ENCODE data around the gene LRBA. TPM values are rescaled to one million over a fixed set of nuclear protein-coding genes. Genes with fewer than 3 reads are reported as not detected.

The LRBA gene
- total RNA-seq, 3 donors from 2014 or later = 52.0 to 68.5 (median 63.6) TPM

DNA sequence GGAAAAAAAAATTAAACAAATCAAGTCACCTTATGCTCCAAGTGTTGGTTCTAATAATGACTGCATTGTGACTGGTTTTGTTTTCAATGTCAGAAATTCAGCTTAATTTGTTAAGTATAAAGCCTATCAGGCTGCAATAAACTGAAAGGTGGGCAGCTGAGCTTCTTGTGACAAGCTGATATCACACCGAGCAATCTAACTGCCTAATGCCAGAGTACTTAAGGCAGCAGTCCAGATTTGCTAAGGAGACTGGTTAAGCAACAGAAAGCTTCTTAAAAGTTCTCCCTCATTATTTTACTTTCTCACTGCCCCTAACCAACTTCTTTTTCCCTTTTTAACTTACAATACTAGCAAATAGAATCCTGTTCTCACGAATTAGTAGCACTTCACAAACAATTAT, 232.2 kb downstream of the LRBA start:
- Mint-ChIP-seq H3K36me3 (ENCODE audit: insufficient read depth) (peaks cover 13% of the 10 kb centered on the region), H3K4me3 (no peak overlapping the region), H3K9me3 (no peaks in the 10 kb centered on the region), H3K27me3 (ENCODE audit: low read depth) (no peaks in the 10 kb centered on the region), H3K4me1 (ENCODE audit: low read depth) (no peaks in the 10 kb centered on the region)
- DNase-seq (no peak), ATAC-seq (no peak)

DNA sequence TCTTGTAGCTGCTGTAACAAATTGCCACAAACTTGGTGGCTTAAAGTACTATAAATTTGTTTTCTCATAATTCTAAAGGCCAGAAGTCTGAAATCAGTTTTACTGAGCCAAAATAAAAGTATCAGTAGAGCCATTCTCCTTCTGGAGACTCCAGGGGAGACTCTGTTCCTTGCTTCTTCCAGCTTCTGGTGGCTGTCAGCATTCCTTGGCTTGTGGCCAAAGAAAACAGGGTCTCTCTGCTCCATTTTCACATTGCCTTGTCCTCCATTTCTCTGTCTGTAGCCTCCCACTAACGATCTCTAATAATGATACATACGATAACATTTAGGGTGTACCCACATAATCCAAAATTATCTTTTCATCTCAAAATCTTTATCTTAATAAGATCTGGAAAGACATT, 232.8 kb downstream of the LRBA start:
- no peak overlapping the region for H3K4me3 Mint-ChIP-seq
- DNase-seq = no peak
- no peaks in the 10 kb centered on the region for H3K4me1 Mint-ChIP-seq (ENCODE audit: low read depth)
- no peaks in the 10 kb centered on the region for H3K9me3 Mint-ChIP-seq
- H3K36me3 Mint-ChIP-seq (ENCODE audit: insufficient read depth) = peaks cover 12% of the 10 kb centered on the region
- no peaks in the 10 kb centered on the region for H3K27me3 Mint-ChIP-seq (ENCODE audit: low read depth)
- ATAC-seq = no peak

DNA sequence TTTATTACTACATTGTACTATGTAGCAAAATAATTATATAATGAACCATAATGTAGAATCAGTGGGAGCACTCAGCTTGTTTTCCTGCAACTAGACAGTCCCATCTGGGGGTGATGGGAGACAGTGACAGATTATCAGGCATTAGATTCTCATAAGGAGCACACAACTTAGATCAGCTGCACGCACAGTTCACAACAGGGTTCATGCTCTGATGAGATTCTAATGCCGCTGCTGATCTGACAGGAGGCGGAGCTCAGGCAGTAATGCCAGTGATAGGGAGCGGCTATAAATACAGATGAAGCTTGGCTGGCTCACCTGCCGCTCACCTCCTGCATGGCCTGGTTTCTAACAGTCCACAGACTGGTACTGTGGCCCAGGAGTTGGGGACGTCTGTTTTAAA, 233.9 kb downstream of the LRBA start:
- H3K27me3 Mint-ChIP-seq (ENCODE audit: low read depth) = no peaks in the 10 kb centered on the region
- no peak for ATAC-seq
- peaks cover 13% of the 10 kb centered on the region for H3K36me3 Mint-ChIP-seq (ENCODE audit: insufficient read depth)
- no peaks in the 10 kb centered on the region for H3K4me1 Mint-ChIP-seq (ENCODE audit: low read depth)
- no peak for DNase-seq
- no peaks in the 10 kb centered on the region for H3K9me3 Mint-ChIP-seq
- H3K4me3 Mint-ChIP-seq = no peak overlapping the region

DNA sequence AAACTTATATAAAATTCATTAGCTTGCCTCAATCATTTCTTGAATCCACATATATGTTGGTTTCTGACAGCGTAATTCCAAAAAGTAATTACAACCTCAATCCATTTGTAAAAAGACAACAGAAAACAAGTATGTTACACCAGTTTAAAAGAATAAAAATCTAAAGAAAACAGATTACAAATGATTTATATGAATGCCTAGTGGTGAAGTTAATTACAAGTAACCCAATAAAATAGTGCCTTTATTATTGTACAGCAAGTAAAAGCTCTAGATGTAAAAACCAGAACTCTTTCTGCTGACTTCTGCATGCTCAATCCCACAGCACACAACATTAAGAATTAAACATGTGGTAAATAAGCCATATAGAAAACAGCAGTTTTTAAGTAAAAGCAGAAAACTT, 235.4 kb downstream of the LRBA start:
- DNase-seq (no peak), ATAC-seq (no peak)
- Mint-ChIP-seq H3K4me1 (ENCODE audit: low read depth) (peaks cover 1% of the 10 kb centered on the region), H3K9me3 (no peaks in the 10 kb centered on the region), H3K27me3 (ENCODE audit: low read depth) (no peaks in the 10 kb centered on the region), H3K4me3 (no peak overlapping the region), H3K36me3 (ENCODE audit: insufficient read depth) (peaks cover 24% of the 10 kb centered on the region)

DNA sequence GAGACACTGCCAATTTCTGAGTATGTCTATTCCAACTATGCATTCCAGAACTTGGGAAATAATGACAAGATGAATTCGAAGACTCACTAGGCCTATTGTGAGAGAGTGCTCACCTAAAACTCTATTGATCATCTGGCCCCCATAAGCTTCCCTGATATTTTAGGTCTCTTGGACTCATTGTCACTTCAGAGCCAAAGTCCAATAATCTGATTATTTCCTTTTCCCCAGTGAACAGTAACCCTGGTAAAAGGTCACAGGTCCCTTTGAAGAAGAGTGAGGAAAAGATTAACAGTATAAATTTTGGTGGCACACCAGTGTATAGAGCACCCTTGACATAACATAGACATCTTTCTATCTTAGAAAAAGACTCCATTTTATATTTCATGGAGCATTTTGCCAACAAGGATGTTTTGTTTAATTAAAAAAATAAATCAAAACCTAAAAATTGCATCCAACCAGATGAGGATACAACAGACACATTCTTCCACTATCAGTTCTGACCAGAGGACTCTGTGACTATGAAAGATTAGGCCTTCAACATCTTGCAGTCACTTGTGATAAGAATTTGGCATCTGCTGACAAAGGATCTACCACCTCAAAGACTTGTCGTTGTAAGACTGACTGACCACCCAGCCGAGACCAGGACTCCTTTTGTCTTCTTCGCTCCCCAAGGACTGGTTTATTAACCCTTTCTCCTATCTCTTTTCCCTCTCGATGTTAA, 241.2 kb downstream of the LRBA start:
- DNase-seq (no peak), ATAC-seq (no peak)
- Mint-ChIP-seq H3K9me3 (no peaks in the 10 kb centered on the region), H3K4me3 (no peak overlapping the region), H3K36me3 (ENCODE audit: insufficient read depth) (peaks cover 30% of the 10 kb centered on the region), H3K4me1 (ENCODE audit: low read depth) (peaks cover 8% of the 10 kb centered on the region), H3K27me3 (ENCODE audit: low read depth) (no peaks in the 10 kb centered on the region)

DNA sequence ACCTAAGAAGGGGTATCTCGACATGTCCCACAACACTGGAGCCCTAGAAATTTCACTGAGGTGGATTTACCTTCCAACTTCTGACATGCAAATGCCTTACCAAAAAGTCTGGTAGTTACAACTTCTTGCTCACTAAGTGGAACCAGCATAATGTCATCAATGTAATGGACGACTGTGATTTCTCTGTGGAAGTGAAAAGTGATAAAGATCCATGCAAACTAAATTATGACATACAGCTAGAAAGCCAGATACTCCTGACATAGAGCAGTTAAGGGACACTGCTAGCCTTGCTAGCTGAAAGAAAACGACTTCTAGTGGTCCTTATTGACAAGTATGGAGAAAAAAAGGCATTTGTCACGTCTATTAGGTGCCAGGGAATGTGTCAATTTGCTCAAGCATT, 242.1 kb downstream of the LRBA start:
- no peaks in the 10 kb centered on the region for H3K9me3 Mint-ChIP-seq
- DNase-seq = no peak
- H3K4me3 Mint-ChIP-seq = no peak overlapping the region
- no peaks in the 10 kb centered on the region for H3K27me3 Mint-ChIP-seq (ENCODE audit: low read depth)
- ATAC-seq = no peak
- peaks cover 8% of the 10 kb centered on the region for H3K4me1 Mint-ChIP-seq (ENCODE audit: low read depth)
- peaks cover 32% of the 10 kb centered on the region for H3K36me3 Mint-ChIP-seq (ENCODE audit: insufficient read depth)

DNA sequence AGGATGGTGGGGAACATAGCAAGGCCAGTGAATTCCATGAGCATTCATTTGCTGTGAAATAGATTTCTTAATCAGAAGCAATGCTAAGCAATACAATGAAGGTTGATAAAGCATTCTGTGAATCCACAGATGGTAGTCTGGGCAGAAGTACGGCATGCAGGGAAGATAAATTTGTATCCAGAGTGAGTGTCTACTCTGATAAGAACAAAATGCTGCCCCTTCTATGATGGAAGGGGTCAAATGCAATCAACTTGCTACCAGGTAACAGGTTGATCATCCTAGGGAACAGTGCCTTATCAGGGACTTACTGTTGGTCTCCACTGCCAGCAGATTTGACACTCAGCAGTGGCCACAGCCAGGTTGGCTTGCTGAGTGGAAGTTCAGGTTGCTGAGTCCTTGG, 243.7 kb downstream of the LRBA start:
- peaks cover 35% of the 10 kb centered on the region for H3K36me3 Mint-ChIP-seq (ENCODE audit: insufficient read depth)
- no peaks in the 10 kb centered on the region for H3K9me3 Mint-ChIP-seq
- peaks cover 10% of the 10 kb centered on the region for H3K4me1 Mint-ChIP-seq (ENCODE audit: low read depth)
- ATAC-seq (no peak), DNase-seq (no peak)
- no peak overlapping the region for H3K4me3 Mint-ChIP-seq
- no peaks in the 10 kb centered on the region for H3K27me3 Mint-ChIP-seq (ENCODE audit: low read depth)

DNA sequence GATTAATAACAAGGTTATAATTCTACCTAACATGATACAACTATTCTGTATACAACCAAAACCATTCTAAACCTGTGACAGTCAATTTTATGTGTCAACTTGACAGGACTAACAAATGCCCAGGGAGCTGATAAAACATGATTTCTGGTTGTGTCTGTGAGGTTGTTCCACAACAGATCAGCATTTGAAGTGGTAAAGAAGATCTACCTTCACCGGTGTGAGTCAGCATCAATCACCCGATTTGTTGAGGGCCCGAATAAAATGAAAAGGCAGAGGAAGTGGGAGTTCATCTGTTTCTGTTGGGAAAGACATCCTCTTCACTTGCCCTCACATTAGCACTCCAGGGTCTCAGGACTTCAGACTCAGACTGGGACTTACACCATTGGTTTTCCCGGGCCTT, 245.2 kb downstream of the LRBA start:
- DNase-seq (no peak), ATAC-seq (no peak)
- peaks cover 10% of the 10 kb centered on the region for H3K4me1 Mint-ChIP-seq (ENCODE audit: low read depth)
- H3K27me3 Mint-ChIP-seq (ENCODE audit: low read depth) = no peaks in the 10 kb centered on the region
- H3K9me3 Mint-ChIP-seq = no peaks in the 10 kb centered on the region
- H3K4me3 Mint-ChIP-seq = no peak overlapping the region
- peaks cover 25% of the 10 kb centered on the region for H3K36me3 Mint-ChIP-seq (ENCODE audit: insufficient read depth)

DNA sequence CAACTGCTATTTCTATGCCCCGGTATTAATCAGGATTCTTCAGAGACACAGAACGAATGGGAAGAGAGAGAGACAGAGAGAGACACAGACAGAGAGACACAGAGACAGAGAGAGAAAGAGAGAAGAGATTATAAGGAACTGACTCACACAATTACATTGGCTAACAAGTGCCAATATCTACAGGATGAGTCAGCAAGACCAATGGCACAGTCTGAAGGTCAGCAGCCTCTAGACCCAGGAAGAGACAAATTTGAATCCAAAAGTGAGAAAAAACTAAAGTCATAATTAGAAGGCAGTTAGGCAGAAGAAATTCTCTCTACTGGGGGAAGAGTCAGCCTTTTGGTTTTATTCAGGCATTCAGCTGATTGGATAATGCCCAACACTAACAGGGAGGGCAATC, 245.8 kb downstream of the LRBA start:
- Mint-ChIP-seq H3K4me1 (ENCODE audit: low read depth) (peaks cover 9% of the 10 kb centered on the region), H3K9me3 (no peaks in the 10 kb centered on the region), H3K36me3 (ENCODE audit: insufficient read depth) (peaks cover 26% of the 10 kb centered on the region), H3K27me3 (ENCODE audit: low read depth) (no peaks in the 10 kb centered on the region), H3K4me3 (no peak overlapping the region)
- ATAC-seq (no peak), DNase-seq (no peak)

DNA sequence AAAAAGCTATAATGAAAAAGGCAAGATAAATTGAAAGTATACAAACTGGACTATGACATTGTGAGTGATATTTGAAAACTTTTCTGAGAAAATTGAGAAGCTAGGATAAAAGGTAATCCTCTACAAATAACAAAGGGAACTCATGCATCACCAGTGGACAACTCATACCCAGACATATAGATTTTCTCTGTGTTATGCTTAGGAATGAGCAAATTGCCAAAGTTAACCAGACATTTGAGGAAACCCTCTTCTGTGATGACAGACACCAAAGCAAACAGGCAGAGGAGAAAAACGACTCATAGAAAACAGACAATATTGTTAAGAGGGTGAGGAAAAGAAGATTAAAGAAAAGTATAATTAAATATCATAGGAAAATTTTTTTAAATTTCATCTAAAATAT, 246.6 kb downstream of the LRBA start:
- Mint-ChIP-seq H3K27me3 (ENCODE audit: low read depth) (no peaks in the 10 kb centered on the region), H3K36me3 (ENCODE audit: insufficient read depth) (peaks cover 23% of the 10 kb centered on the region), H3K9me3 (no peaks in the 10 kb centered on the region), H3K4me1 (ENCODE audit: low read depth) (peaks cover 9% of the 10 kb centered on the region), H3K4me3 (no peak overlapping the region)
- DNase-seq (no peak), ATAC-seq (no peak)

DNA sequence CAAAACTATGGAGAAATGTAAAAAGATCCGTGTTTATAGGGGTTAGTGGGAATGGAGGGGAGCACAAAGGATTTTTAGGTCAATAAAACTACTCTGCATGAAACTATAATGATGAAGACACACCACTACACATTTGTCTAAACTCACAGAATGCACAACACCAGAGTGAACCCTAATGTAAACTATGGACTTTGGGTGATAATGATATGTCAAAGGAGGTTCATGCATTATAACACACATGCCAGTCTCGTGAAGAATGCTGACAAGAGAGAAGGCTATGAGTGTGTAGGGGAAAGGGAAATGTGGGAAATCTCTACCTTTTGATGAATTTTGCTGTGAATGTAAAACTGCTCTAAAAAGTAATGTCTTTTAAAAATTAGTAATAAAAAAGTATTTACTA, 249.9 kb downstream of the LRBA start:
- H3K36me3 Mint-ChIP-seq (ENCODE audit: insufficient read depth) = peaks cover 28% of the 10 kb centered on the region
- no peaks in the 10 kb centered on the region for H3K9me3 Mint-ChIP-seq
- DNase-seq (no peak), ATAC-seq (no peak)
- H3K4me3 Mint-ChIP-seq = no peak overlapping the region
- no peaks in the 10 kb centered on the region for H3K27me3 Mint-ChIP-seq (ENCODE audit: low read depth)
- H3K4me1 Mint-ChIP-seq (ENCODE audit: low read depth) = peaks cover 7% of the 10 kb centered on the region

DNA sequence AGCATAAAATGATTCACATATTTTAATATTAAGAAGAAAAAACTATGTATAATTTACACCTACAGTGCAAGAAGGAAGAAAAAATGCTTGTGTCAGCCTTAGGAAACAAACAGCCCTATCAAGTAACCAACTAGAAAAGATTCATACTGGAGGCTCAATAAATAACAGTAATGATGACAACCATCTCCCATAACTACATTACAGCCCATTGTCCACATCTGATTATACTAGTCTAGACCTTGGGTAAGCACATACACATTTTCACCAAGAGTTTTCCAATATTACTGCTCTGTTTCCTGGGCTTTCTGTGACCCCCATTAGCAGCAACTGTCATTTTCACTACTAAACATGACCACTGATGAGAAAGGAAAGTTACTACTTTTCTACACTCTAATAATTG, 263.4 kb downstream of the LRBA start:
- H3K4me1 Mint-ChIP-seq (ENCODE audit: low read depth) = no peaks in the 10 kb centered on the region
- peaks cover 21% of the 10 kb centered on the region for H3K36me3 Mint-ChIP-seq (ENCODE audit: insufficient read depth)
- no peaks in the 10 kb centered on the region for H3K9me3 Mint-ChIP-seq
- ATAC-seq (no peak), DNase-seq (no peak)
- H3K27me3 Mint-ChIP-seq (ENCODE audit: low read depth) = no peaks in the 10 kb centered on the region
- H3K4me3 Mint-ChIP-seq = no peak overlapping the region

DNA sequence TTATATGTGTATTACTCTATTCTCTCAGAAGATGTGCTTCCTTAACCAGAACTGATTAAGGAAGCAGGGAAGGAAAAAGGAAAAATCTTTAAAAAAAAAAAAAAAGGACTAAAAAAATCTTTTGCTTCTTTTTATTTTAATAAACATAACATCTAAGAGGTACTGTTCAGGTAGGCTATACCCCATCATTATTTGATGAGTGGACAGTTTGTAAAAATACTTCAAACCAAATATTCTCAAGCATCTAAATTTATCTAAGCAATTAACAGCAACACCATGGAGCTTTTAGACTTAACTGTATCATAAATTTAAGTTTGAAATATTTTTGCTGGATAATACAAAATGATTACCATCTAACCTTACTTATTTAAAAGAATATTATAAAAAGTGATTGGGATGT, 264.3 kb downstream of the LRBA start:
- Mint-ChIP-seq H3K36me3 (ENCODE audit: insufficient read depth) (peaks cover 25% of the 10 kb centered on the region), H3K9me3 (no peaks in the 10 kb centered on the region), H3K4me3 (no peak overlapping the region), H3K27me3 (ENCODE audit: low read depth) (no peaks in the 10 kb centered on the region), H3K4me1 (ENCODE audit: low read depth) (no peaks in the 10 kb centered on the region)
- DNase-seq = no peak
- no peak for ATAC-seq

DNA sequence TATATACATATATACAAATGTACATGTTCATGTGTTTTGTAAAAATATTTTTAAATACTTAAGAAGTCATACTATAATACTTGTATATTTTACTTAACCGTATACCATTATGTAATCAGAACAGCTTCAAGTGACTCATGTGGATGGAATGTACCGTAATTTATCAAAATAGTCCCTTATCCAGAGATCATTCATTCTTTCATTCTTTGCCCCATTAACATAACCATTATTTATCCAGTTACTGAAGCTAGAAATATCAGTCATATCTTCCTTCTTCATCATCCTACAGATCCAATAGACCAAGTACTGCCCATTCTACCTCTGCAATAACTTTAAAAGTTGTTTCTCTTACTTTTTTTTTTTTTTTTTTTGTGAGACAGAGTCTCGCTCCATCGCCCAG, 268.9 kb downstream of the LRBA start:
- Mint-ChIP-seq H3K36me3 (ENCODE audit: insufficient read depth) (peaks cover 20% of the 10 kb centered on the region), H3K9me3 (no peaks in the 10 kb centered on the region), H3K4me1 (ENCODE audit: low read depth) (no peaks in the 10 kb centered on the region), H3K4me3 (no peak overlapping the region), H3K27me3 (ENCODE audit: low read depth) (no peaks in the 10 kb centered on the region)
- ATAC-seq (no peak), DNase-seq (no peak)

DNA sequence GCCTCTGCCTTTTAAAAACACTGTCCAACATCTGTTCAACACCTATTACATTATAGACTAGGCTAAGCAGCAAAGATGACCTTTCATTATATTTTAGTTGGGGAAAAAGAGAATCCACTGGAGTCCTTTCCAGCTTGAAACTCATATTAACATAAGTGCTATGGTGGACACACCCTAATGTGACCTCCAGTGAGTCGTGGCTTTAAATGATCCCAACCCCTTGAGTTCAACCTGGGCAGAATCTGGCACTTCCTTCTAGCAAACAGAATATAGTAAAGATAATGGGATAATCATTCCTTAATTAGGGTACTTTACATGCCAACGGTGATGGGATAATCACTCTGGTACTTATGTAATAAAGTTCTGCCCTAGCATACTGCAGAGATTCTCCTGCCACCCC, 270.5 kb downstream of the LRBA start:
- Mint-ChIP-seq H3K4me3 (no peak overlapping the region), H3K9me3 (peaks cover 5% of the 10 kb centered on the region), H3K27me3 (ENCODE audit: low read depth) (no peaks in the 10 kb centered on the region), H3K4me1 (ENCODE audit: low read depth) (no peaks in the 10 kb centered on the region), H3K36me3 (ENCODE audit: insufficient read depth) (peaks cover 28% of the 10 kb centered on the region)
- DNase-seq (no peak), ATAC-seq (no peak)

Measured in activated T-cell treated with anti-CD3 and anti-CD28 coated beads, Interleukin-2, amount 50 U/mL, for 4 hours (primary cell).